ENCODE results near the gene HPS5.

DNA sequence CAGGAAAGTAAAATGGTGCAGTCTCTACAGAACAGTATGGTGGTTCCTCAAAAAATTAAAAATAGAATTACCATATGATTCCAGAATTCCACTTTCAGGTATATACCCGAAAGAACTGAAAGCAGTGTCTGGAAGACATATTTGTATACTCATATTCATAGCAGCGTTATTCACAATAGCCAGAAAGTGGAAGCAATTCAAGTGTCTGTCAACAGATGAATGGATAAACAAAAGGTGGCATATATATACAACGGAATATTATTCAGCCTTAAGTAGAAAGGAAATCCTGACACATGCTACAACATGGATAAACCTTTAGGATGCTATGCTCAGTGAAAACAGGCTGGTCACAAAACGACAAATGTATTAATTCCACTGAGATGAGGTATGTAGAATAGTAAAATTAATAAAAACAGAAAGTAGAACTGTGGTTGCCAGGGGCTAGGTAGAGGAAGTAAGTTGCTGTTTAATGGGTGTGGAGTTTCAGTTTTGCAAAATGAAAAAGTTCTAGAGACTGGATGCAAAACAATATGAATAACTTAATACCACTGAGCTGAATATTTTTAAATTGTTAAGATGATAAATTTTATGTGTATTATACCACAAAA lies 41.4 kb downstream of the HPS5 start:
- TF ChIP-seq, protein P1, sequence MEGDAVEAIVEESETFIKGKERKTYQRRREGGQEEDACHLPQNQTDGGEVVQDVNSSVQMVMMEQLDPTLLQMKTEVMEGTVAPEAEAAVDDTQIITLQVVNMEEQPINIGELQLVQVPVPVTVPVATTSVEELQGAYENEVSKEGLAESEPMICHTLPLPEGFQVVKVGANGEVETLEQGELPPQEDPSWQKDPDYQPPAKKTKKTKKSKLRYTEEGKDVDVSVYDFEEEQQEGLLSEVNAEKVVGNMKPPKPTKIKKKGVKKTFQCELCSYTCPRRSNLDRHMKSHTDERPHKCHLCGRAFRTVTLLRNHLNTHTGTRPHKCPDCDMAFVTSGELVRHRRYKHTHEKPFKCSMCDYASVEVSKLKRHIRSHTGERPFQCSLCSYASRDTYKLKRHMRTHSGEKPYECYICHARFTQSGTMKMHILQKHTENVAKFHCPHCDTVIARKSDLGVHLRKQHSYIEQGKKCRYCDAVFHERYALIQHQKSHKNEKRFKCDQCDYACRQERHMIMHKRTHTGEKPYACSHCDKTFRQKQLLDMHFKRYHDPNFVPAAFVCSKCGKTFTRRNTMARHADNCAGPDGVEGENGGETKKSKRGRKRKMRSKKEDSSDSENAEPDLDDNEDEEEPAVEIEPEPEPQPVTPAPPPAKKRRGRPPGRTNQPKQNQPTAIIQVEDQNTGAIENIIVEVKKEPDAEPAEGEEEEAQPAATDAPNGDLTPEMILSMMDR (IDR thresholded peaks at IDR 0.05): no peak
- no peak for TF ChIP-seq POLR2A (IDR thresholded peaks at IDR 0.05)
